Stromal cell of bone marrow (primary cell): Measurements from ENCODE around the gene SRMS.
A peak's percentile ranks its signal among the peaks of the same experiment; 100 is the strongest.

ENCODE experiments used
- DNase-seq: peaks from one replicate; pipeline ENCODE4 v3.0.0-alpha.2; 2012; ENCODE audit warnings: low read depth

Gene SRMS

GRCh38 chr20:63501818-63502670, 45.5 kb downstream of the SRMS start:
- no peak for DNase-seq

GRCh38 chr20:63500902-63501817, 46.4 kb downstream of the SRMS start:
- DNase-seq: no peak

GRCh38 chr20:63500151-63500901, 47.2 kb downstream of the SRMS start:
- DNase-seq: no peak

- no peak for DNase-seq
Observed at GRCh38 chr20:63499338-63499969, 48.1 kb downstream of the SRMS start.

- DNase-seq: no peak
Observed at GRCh38 chr20:63498960-63499337, 48.6 kb downstream of the SRMS start, which contains the start of gene EEF1A2. Gene EEF1A2, minus strand, starts transcription at chr20:63499083. Its CDS starts 1,320 bp downstream, at chr20:63497763.

GRCh38 chr20:63497946-63498935, 49.3 kb downstream of the SRMS start:
- no peak for DNase-seq

GRCh38 chr20:63497138-63497945, 50.2 kb downstream of the SRMS start:
- DNase-seq: no peak

- no peak for DNase-seq
Observed at GRCh38 chr20:63496596-63497120, 50.9 kb downstream of the SRMS start.

- DNase-seq: peak; percentile 13
Observed at GRCh38 chr20:63495741-63496595, 51.6 kb downstream of the SRMS start.

- DNase-seq: no peak
Observed at GRCh38 chr20:63495167-63495720, 52.3 kb downstream of the SRMS start.

- no peak for DNase-seq
Observed at GRCh38 chr20:63494420-63495166, 53.0 kb downstream of the SRMS start.

GRCh38 chr20:63494084-63494419, 53.5 kb downstream of the SRMS start:
- DNase-seq: no peak

GRCh38 chr20:63493563-63494020, 54.0 kb downstream of the SRMS start:
- DNase-seq: no peak

GRCh38 chr20:63492982-63493381, 54.6 kb downstream of the SRMS start:
- no peak for DNase-seq

- DNase-seq: no peak
Observed at GRCh38 chr20:63492518-63492917, 55.0 kb downstream of the SRMS start.

- DNase-seq: no peak
Observed at GRCh38 chr20:63491635-63492230, 55.8 kb downstream of the SRMS start.

GRCh38 chr20:63491078-63491477, 56.5 kb downstream of the SRMS start:
- no peak for DNase-seq
